ENCODE data around the gene ZNF804B.

The ZNF804B gene

DNA sequence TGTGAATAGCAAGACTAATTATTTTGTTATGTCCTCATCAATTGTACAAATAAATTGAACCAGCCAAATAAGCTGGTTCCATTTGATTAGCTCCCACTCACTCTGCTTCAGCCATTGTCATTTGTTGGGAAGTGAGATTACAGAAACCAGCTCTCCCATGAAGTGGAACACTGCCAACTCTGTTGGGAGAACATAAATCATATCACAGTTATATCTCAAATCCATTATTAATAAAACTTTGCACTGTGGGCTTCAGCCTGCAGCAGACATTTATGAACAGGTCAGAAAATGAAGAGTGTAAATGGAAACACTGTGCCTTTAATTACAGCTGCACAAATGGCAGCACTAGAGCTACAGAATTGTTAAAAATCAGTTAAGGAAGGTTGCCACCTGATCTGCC lies 82.7 kb downstream of the ZNF804B start:
- no peak for DNase-seq

GRCh38 chr7:88845091-88845490 lies 85.6 kb downstream of the ZNF804B start:
- no peak for DNase-seq

- DNase-seq, result no peak
These were observed 91.7 kb downstream of the ZNF804B start for GRCh38 chr7:88851220-88851619.

GRCh38 chr7:88859288-88859687 lies 99.8 kb downstream of the ZNF804B start:
- no peak for DNase-seq

DNA sequence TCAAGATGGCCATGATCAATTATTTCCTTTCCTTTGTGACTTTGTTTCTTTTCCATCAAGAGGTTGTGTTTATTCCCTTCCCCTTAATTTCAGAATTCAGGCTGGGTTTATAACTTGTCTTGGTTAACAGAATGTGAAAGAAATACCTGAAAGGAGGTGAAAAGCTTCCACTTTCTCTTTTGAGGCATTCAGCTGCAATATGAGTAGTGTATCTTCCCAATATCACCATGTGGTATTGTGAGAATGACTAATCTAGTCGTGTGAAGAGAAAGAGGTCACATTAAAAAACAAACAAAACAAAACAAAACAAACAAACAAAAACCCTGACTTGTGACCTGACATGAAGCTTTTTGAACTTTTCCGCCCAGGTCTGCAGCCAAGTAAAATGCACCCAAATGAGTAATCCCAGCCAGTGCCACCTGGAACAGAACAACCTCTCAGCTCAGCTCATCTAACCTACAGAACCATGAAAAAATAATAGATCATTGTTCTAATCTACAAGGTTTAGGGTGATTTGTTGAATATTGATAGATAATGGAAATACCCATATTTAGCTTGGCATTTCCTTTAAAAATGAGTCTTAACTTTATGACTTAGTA lies 106.9 kb downstream of the ZNF804B start:
- no peak for DNase-seq

GRCh38 chr7:88867158-88867557 lies 107.7 kb downstream of the ZNF804B start:
- DNase-seq, result no peak

DNA sequence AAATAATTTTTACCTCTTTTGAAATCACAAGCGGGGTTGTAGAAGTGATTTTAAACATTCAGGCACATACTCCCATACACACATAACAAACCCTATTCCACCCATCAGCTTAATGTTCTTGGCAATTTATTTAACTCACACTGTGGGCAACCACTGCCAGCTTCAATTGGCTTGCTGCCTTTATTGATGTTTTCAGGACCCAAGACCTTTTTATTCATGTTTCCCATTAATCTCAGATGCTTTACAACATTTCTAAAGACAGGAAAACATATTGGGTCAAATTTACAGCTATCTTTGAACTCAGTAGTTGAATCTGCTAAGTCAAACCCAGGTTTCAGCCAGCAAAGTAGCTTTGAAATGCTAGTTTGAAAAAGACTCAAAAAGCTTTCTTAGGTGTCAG lies 109.0 kb downstream of the ZNF804B start:
- no peak for DNase-seq

- DNase-seq, result no peak
These were observed 121.6 kb downstream of the ZNF804B start for GRCh38 chr7:88881136-88881535.

GRCh38 chr7:88885131-88885530 lies 125.6 kb downstream of the ZNF804B start:
- no peak for DNase-seq

GRCh38 chr7:88888684-88889083 lies 129.2 kb downstream of the ZNF804B start:
- no peak for DNase-seq

DNA sequence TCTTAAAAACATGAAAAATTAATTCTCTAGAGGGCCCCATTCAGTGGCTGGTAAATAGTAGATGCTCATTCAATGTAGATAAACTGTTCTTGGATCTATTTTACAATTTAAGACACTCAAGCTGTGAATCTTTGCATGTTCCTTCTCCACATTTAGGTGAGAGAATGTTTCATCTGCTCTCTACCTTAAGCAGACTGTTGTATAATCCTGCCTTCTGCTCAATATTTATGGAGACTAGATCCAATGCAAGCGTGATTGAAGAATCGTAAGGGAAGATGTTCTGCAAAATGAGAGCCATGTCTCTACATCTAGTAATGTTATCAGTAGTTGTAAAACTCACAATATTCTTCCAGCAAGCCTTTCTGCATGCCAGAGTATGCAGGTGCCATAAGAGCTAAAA lies 151.0 kb downstream of the ZNF804B start:
- DNase-seq, result no peak

DNA sequence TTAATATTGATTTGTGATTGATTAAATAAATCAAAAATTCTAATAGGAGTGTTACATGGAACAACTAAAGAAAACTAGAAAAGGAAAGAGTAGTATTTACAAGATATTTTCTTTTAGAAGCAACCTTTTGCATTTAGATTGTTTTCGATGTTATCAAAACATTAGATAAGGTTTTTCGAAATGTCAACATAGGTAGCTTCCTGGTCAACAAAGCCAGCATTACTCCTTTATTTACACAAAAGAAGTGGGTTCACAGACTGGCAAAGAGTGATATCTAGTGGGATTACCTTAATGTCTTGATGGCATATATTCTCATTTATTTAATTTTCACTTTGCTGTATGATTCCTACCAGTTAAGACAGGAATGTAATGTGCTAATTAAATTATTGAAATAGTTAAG lies 153.4 kb downstream of the ZNF804B start:
- DNase-seq, result no peak

DNA sequence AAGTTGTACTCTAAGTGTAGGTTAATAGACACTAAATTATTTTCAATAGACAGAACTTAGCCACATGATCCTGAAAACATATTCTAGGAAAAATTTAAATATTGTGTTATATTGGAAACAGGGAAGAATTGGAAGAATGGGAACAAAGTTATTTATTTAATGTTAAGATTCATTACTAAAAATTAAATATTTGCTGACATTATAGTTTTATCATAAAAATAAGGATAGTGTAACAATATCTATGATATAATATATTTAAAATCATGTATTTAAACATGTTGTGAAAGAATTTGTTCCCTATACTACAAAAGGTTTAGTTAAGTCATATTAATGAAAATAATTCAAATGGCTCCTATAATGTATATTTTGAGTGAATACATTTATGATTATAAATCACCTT lies 156.1 kb downstream of the ZNF804B start:
- no peak for DNase-seq

GRCh38 chr7:88919478-88920131 lies 160.1 kb downstream of the ZNF804B start:
- no peak for DNase-seq

DNA sequence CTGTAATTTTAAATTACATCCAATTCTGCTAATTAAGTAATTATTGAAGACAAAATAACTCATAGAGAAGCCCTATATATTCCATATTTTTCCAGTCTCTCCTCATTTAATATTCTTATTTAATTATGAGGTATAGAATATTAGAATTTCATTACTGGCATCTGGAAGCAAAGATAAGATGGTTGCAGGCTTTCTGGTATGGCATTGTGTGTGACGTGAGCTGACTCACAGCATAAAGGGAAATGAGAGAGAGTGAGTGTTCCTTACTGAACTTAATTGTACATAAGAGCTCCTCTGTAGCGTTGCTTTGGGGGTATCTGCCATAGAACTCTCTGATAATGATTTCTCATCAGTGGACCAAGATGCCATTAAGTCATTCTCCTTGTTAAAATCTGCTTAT lies 163.4 kb downstream of the ZNF804B start:
- no peak for DNase-seq

DNA sequence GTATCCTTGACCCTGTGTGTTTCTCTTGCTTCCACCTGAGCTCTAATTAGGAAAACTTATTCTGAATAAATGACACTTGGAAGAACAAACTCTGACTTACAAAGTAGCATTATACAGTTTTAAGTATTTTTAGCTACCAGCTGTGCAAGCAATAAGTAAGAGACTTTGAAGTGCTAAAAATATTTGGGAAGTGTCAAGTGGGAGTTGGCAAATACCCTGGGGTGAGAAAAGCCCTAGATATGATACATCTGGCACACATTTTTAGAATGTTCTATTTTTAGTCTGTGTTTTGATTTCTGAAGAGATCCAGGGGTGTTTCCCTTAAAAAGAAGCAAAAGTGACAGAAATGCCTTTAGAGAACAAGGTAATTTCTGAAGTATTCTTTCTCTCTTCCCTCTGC lies 168.8 kb downstream of the ZNF804B start:
- DNase-seq, result no peak

DNA sequence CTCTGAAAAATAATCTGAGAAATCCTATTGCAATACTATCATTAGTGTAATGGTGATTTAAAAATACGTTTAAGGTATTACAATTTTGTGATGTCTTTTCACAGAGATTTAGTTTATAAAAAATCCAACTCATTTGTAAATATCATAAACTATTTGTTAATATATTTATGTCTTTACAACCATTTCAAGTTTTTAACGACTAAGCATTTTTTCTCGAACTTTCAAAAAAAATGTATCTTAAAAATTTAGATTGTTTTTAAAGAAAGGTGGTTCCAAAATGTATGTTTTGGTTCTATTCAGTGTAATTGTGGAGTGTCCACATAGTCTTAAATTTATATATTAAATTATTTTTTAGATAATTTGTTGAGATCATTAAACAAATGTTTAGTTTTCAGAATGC lies 170.2 kb downstream of the ZNF804B start:
- DNase-seq, result no peak

DNA sequence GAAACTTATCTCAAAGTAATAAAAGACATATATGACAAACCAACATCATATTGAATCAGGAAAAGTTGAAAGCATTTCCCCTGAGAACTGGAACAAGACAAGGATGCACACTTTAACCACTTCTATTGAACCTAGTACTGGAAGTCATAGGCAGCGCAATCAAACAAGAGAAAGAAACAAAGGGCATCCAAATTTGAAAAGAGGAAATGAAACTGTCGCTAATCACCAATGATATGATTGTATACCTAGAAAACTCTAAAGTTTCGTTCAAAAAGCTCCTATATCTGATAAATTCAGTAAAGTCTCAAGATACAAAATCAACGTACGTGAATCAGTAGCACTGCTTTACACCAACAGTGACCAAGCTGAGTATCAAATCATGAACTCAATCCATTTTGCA lies 173.8 kb downstream of the ZNF804B start:
- DNase-seq, result no peak

DNA sequence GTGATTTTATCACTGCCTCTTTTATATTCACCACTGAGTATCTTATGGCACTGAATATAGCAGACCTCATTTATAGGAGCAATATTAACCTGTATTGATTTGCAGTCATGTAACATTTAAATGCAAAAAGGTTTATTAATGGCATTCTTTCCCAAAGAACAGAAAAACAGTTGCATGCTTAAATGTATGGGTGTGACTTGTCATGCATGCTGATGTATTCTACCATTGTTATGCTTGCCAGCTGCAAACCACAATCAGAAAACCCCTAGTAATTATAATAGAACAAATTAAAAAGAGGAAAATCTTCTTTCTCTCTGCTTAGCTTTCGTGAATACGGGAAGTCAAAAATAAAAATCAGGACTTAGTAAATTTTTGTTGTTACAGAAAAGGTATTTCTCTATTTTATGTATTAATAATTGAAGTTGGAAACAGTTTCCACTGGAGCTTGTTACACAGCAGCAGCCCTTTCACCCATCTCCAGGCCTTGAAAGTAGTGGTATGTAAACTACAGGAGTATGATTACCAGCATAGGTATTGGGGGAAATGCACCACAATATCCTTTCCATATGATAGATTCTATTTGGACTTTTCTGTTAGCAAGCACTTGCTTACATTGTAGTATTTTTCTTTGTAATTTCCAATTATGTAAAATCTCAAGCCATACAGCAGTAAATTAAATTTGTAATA lies 183.5 kb downstream of the ZNF804B start:
- DNase-seq, result no peak

- no peak for DNase-seq
These were observed 192.3 kb downstream of the ZNF804B start for GRCh38 chr7:88951826-88952225.

DNA sequence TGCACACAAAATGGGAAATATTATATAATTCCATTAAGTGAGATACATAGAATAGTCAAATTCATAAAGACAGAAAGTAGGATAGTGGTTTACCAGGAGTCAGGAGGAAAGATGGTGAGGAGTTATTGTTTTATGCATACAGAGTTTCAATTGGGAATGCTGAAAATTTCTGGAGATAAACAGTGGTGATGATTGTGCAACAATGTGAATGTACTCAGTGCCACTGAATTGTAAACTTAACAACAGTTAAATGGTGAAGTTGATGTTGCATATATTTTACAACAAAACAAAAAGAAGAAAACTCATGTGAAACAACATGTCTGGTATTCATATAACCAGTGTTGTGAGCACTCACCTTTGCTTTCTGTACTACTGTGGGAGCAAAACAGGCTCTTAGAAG lies 204.9 kb downstream of the ZNF804B start:
- DNase-seq, result no peak

DNA sequence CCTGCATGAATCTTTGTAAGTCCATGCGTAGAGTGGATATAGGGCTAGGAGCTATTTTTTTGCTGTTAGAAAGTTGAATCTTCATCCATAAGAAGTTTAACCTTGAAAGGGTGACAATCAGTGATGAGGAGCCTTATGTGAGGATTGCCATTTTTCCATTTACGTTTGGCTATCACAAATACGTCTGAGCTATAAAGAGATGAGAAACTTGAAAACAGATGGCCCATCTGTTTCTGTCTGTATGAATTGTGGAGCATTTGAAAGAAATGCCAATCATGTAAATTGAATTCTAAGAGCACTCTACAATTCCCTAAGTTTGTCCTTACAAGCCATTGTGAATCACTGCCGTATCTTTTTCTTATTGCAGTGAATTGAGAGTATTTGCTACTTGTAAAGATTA lies 205.9 kb downstream of the ZNF804B start:
- no peak for DNase-seq

DNA sequence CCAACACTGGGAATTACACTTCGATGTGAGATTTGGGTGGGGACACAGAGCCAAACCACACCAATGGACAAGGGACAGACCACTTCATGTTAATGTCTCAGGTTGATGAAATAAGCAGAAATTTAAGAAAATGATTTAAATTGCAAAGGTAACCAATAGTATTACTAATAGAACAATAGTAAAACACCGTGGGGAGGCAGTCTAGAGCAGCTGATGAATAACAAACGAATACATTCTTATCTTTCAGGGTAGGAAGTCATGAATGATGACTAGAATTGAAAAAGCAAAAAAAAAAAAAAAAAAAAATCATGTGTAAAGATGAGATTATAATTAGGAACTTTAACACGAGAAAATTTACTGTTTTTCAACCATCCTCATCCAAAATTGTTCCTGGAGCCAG lies 207.9 kb downstream of the ZNF804B start:
- DNase-seq, result no peak

DNA sequence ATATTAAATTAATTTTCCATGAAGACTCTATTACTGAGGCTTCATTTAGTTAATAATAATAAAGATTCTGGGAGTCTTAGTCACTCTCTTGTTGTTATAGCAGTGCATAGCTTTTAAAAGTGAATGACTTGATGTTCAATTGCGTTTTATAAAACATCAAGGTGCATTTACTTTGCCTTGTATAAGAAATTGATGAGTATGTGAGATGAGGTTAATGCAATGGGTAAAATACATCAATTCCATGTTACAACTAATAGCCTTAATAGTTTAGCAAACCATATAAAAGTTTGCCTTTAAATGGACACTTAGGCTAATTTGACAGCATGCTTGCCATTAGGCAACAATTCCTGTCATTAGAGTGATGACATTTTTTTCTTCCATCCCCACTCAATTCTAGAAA lies 209.7 kb downstream of the ZNF804B start:
- no peak for DNase-seq

DNA sequence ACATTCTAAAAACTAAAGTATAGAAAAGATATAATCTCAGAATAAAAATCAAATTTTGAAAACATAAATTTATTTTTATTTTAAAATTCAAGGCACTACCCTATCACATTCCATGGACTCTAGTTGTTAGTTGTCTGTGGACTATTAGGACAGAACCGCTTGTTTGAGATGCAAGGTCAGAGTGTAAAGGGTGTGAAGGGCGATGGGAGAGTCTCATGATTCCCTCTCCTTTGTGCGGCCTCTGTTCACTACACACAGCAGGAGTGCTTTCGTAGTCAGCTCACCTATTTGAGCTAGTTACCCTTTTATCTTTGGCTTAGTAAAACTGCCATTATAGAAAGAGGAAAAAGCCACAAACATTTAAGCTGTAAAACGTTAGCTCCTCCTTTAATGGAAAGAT lies 225.8 kb downstream of the ZNF804B start:
- DNase-seq, result no peak

Measured in CD4-positive, alpha-beta T cell treated with Interleukin-4 for 1 hour (primary cell).